CD4-positive, alpha-beta T cell (primary cell): ENCODE data around the gene ASH1L. TPM values are rescaled to one million over a fixed set of nuclear protein-coding genes. Genes with fewer than 3 reads are reported as not detected.

Experiments
- ATAC-seq: fragments of 200-7000 bp; cut with Tn5 transposase; one replicate; pipeline ENCODE4 v1.10.0; 2022; ENCODE audit warnings: mild to moderate bottlenecking; ENCODE audit not compliant: poor library complexity
- CTCF ChIA-PET: fragments of 350-600 bp; sonication (Branson Sonifier 250); formaldehyde crosslinking; loops from one replicate; lab custom pipeline; 2021; ENCODE audit warnings: antibody characterized with exemption, inconsistent platforms; lab: Charles Lee
- POLR2A ChIA-PET: fragments of 350-600 bp; sonication (Branson Sonifier 250); formaldehyde crosslinking; loops from one replicate; lab custom pipeline; 2021; ENCODE audit warnings: antibody characterized with exemption, inconsistent platforms; lab: Charles Lee
- DNase-seq, 14 experiments: peaks; one replicate each; pipeline ENCODE4 v3.0.0-alpha.2; 2013 to 2020; ENCODE audit warnings: mixed read lengths in 2 of 14
- H3K27ac ChIP-seq, 2 donors: one replicate each; pipeline versions ENCODE4 v1.5.1 to v1.7.0; 2013; ENCODE audit warnings: low read length in 2 of 2, low read depth in 1 of 2, mild to moderate bottlenecking in 1 of 2
- H3K27me3 ChIP-seq, 2 experiments: 1 replicate in 1 of 2; 2 replicates in 1 of 2; pipeline versions ENCODE4 v1.6.1 to v1.7.0; 2013; ENCODE audit warnings: low read length in 2 of 2, control low read depth in 1 of 2, mild to moderate bottlenecking in 1 of 2, moderate library complexity in 1 of 2; ENCODE audit not compliant: insufficient read depth in 2 of 2, control insufficient read depth in 1 of 2
- H3K36me3 ChIP-seq: one replicate; pipeline ENCODE4 v1.6.1; 2013; ENCODE audit warnings: low read length, control low read depth; ENCODE audit not compliant: insufficient read depth
- H3K4me1 ChIP-seq: one replicate; pipeline ENCODE4 v1.6.1; 2013; ENCODE audit warnings: low read length, control low read depth; ENCODE audit not compliant: insufficient read depth
- H3K4me3 ChIP-seq: one replicate; pipeline ENCODE4 v1.5.1; 2013; ENCODE audit warnings: mild to moderate bottlenecking, low read length, moderate library complexity
- H3K9me3 ChIP-seq, 2 experiments: 1 replicate in 1 of 2; 2 replicates in 1 of 2; pipeline versions ENCODE4 v1.6.1 to v1.7.0; 2013; ENCODE audit warnings: low read length in 2 of 2, mild to moderate bottlenecking in 2 of 2, control low read depth in 1 of 2, moderate library complexity in 1 of 2; ENCODE audit not compliant: control insufficient read depth in 1 of 2, insufficient read depth in 1 of 2
- H3K27ac Mint-ChIP-seq: one replicate; pipeline ENCODE4 v1.8.0; 2020; ENCODE audit warnings: mixed read lengths
- H3K27me3 Mint-ChIP-seq: one replicate; pipeline ENCODE4 v1.8.0; 2021; ENCODE audit warnings: mixed read lengths
- H3K36me3 Mint-ChIP-seq: one replicate; pipeline ENCODE4 v1.8.0; 2021; ENCODE audit warnings: low read depth, mixed read lengths
- H3K4me1 Mint-ChIP-seq: one replicate; pipeline ENCODE4 v1.8.0; 2021; ENCODE audit warnings: low read depth, mixed read lengths
- H3K4me3 Mint-ChIP-seq: one replicate; pipeline ENCODE4 v1.8.0; 2020; ENCODE audit warnings: mild to moderate bottlenecking, mixed read lengths
- H3K9me3 Mint-ChIP-seq: one replicate; pipeline ENCODE4 v1.8.0; 2020; ENCODE audit warnings: mixed read lengths
- intact Hi-C, 2 experiments: fragments of 100-400 bp; cut with DNase I in 1 of 2; cut with micrococcal nuclease in 1 of 2; formaldehyde crosslinking; loops; one replicate each; pipeline versions ENCODE4 v1.15.1 to v1.9.0; 2023 to 2025; cut with DNase I, micrococcal nuclease
- total RNA-seq, 174 experiments: library from RNA in 2 of 174; stranded (reverse) in 2 of 174; gene quantifications; one replicate each; pipeline ENCODE4 v1.2.3 and lab custom pipeline; 2021 to 2026
- TF ChIP-seq, protein P1 (sequence below): fragments of 200-600 bp; IDR thresholded peaks from one replicate; pipeline ENCODE4 v1.8.0; 2022; ENCODE audit warnings: antibody characterized with exemption, mild to moderate bottlenecking

ASH1L gene
- total RNA-seq, 2 experiments from 2014 or later: 71.0 to 72.8 TPM

DNA sequence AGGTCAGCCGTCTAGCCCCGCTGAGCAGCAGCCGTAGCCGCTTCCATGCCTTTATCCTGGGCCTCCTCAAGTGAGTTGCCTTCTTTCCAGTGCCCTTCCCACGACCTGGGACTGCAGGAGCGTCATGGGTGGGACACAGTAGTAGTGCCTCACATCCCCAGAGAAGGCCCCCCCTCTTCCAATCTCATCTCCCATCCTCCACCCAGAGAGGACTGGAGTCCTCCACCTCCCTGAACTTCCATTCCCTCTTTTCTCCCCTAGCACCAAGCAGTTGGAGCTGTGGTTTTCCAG lies 237.1 kb downstream of the ASH1L start:
- H3K27me3 ChIP-seq: no peaks in the 10 kb centered on the region
- TF ChIP-seq, protein P1, sequence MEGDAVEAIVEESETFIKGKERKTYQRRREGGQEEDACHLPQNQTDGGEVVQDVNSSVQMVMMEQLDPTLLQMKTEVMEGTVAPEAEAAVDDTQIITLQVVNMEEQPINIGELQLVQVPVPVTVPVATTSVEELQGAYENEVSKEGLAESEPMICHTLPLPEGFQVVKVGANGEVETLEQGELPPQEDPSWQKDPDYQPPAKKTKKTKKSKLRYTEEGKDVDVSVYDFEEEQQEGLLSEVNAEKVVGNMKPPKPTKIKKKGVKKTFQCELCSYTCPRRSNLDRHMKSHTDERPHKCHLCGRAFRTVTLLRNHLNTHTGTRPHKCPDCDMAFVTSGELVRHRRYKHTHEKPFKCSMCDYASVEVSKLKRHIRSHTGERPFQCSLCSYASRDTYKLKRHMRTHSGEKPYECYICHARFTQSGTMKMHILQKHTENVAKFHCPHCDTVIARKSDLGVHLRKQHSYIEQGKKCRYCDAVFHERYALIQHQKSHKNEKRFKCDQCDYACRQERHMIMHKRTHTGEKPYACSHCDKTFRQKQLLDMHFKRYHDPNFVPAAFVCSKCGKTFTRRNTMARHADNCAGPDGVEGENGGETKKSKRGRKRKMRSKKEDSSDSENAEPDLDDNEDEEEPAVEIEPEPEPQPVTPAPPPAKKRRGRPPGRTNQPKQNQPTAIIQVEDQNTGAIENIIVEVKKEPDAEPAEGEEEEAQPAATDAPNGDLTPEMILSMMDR: no peak
- no peaks in the 10 kb centered on the region for H3K9me3 ChIP-seq
- H3K36me3 ChIP-seq: peaks cover 8% of the 10 kb centered on the region
- peaks cover 13% of the 10 kb centered on the region for H3K36me3 Mint-ChIP-seq
- DNase-seq (no peak), ATAC-seq (no peak)
- ChIA-PET POLR2A (no interaction called here), CTCF (interaction anchor here (1.0 to 6.4 kb wide), 2 partner anchors 75 to 118 kb away, joined by 4 to 114 read pairs; partner anchors contain the start of gene THBS3)
- H3K27me3 Mint-ChIP-seq: no peaks in the 10 kb centered on the region
- H3K4me3 Mint-ChIP-seq: peak overlapping the region; percentile 83
- H3K27ac ChIP-seq: peak overlapping the region in 1 of 2 donors; percentile 63
- H3K4me3 ChIP-seq: no peak overlapping the region
- peak overlapping the region; percentile 2 for H3K27ac Mint-ChIP-seq
- peaks cover 44% of the 10 kb centered on the region for H3K4me1 ChIP-seq
- peaks cover 31% of the 10 kb centered on the region for H3K4me1 Mint-ChIP-seq
- intact Hi-C loops: no loop called here
- no peaks in the 10 kb centered on the region for H3K9me3 Mint-ChIP-seq

DNA sequence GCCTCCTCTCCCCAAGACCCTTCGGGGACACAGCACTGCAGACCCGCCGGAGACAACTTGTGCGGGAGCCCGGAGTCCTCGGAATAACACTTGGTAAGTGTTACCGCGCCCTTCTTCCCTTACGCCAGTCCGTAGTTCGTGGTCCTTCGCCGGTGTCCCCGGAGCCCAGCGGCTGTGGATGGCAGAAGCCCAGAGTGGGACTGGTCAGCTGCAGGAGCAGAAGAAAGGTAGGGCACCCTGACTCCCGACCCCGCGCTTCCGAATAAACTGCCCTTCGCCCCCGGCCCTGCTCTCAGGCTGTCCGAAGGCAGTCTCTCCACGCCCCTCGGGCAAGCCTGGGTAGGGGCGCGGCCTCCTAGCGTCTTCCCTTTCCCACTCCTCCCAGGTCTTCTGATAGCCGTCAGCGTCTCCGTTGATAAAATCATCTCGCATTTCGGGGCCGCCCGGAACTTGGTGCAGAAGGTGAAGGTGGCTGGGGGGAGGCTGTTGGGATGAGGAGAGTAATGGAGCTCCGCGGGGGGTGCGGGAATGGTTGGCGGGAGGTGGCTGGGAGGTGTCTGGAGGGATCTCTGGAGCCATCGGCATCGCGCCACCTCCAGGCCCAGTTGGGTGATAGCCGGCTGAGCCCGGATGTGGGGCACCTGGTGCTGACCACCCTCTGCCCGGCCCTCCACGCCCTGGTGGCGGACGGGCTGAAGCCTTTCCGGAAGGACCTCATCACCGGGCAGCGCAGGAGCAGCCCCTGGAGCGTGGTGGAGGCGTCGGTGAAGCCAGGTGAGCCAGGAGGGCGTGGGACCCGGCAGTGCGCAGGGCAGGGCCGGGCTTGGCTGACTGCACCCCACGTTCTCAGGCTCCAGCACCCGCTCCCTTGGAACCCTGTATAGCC lies 237.6 kb downstream of the ASH1L start:
- no peaks in the 10 kb centered on the region for H3K9me3 Mint-ChIP-seq
- intact Hi-C loops: loop anchor here in 1 of 2 experiments (5.0 kb wide), 2 partner anchors 148 to 267 kb away; no protein-coding TSS in a partner anchor
- TF ChIP-seq, protein P1: no peak
- H3K36me3 ChIP-seq: peaks cover 3% of the 10 kb centered on the region
- H3K27me3 ChIP-seq: no peaks in the 10 kb centered on the region
- peaks cover 37% of the 10 kb centered on the region for H3K4me1 Mint-ChIP-seq
- DNase-seq: peak in 3 of 14 experiments; percentile 10 to 52 (median 22)
- peaks cover 49% of the 10 kb centered on the region for H3K4me1 ChIP-seq
- ATAC-seq: no peak
- no peaks in the 10 kb centered on the region for H3K27me3 Mint-ChIP-seq
- H3K4me3 ChIP-seq: peak overlapping the region; percentile 100
- H3K36me3 Mint-ChIP-seq: peaks cover 7% of the 10 kb centered on the region
- ChIA-PET POLR2A (interaction anchor here (0.6 to 7.1 kb wide), 6 partner anchors 17 to 652 kb away, joined by 3 to 51 read pairs (median 7); partner anchors contain the start of genes CLK2 and FDPS), CTCF (interaction anchor here (1.0 to 6.4 kb wide), 4 partner anchors 46 to 152 kb away, joined by 4 to 114 read pairs (median 9); partner anchors contain the start of genes KRTCAP2 and THBS3)
- H3K4me3 Mint-ChIP-seq: peak overlapping the region; percentile 92
- H3K27ac Mint-ChIP-seq: peak overlapping the region; percentile 2
- no peaks in the 10 kb centered on the region for H3K9me3 ChIP-seq
- peak overlapping the region; percentile 63 to 93 for H3K27ac ChIP-seq

DNA sequence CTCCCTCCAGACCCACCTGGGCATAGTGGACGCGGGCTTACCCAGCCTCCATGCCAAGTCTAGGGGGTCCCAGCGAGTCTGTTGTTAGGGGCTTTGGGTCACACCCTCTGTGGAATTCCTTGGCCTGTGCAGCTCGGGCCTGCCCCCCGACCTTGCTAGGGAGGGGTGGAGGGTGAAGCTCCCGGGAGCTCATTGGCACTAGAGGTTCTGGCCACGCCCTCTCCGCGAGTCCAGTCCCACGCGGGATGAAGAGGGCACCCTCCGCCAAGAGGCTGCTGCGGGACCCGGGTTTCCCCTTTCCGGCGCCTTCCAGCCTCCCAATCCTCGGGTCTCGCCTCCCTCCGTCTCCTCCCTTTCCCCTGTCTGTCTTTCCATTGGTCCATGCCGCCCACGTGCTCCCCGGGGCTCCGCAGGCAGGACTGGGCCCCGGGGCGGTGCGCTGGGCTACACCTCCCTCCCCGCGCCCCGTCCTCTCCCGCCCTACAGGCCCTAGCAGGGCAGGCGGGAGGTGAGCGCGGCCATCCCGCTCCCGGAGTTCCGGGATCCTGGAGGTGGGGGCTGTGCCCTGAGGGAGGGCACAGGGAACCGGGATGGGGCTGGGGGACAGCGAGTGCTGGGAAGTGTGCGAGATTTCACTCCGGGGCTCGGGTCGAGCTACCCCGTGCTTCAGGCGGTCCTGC lies 238.4 kb downstream of the ASH1L start:
- ChIA-PET CTCF (interaction anchor here (0.7 to 6.4 kb wide), 15 partner anchors 12 to 730 kb away, joined by 3 to 114 read pairs (median 4); partner anchors contain the start of genes CLK2, FDPS, KRTCAP2 and SCAMP3), POLR2A (interaction anchor here (0.5 to 7.1 kb wide), 17 partner anchors 16 to 1356 kb away, joined by 3 to 51 read pairs (median 5); partner anchors contain the start of genes ASH1L, CLK2, CREB3L4 and ENTREP3)
- TF ChIP-seq, protein P1: no peak
- intact Hi-C loops: loop anchor here in 1 of 2 experiments (5.0 kb wide), 2 partner anchors 147 to 268 kb away; no protein-coding TSS in a partner anchor
- Mint-ChIP-seq H3K27ac (peak overlapping the region; percentile 69), H3K4me1 (peaks cover 45% of the 10 kb centered on the region), H3K4me3 (peak overlapping the region; percentile 92), H3K9me3 (no peaks in the 10 kb centered on the region), H3K36me3 (peaks cover 3% of the 10 kb centered on the region), H3K27me3 (no peaks in the 10 kb centered on the region)
- H3K36me3 ChIP-seq: peaks cover 4% of the 10 kb centered on the region
- DNase-seq (peak; percentile 69 to 94 (median 80)), ATAC-seq (peak; percentile 79)
- no peaks in the 10 kb centered on the region for H3K9me3 ChIP-seq
- H3K4me3 ChIP-seq: peak overlapping the region; percentile 100
- H3K27ac ChIP-seq: peak overlapping the region; percentile 93 to 97
- no peaks in the 10 kb centered on the region for H3K27me3 ChIP-seq
- peaks cover 49% of the 10 kb centered on the region for H3K4me1 ChIP-seq
